ENCODE results near the gene LHB. TPM values are rescaled to one million over a fixed set of nuclear protein-coding genes. Genes with fewer than 3 reads are reported as not detected.
"Not testable (repeated sequence)": the region's sequence is repeated elsewhere in the genome, so short reads cannot be mapped to it uniquely, and the experiment has no call there.

LHB gene
- polyA plus RNA-seq, 1 donor (not counting 4 experiments of a cell fraction or from before 2014, with no cell fraction given), result not detected

- H3K9ac ChIP-seq (ENCODE audit: control insufficient read depth, extremely low read depth, insufficient read depth, low read length); FAIRE-seq; H3K4me3 ChIP-seq (ENCODE audit: control insufficient read depth in 2 of 3, extremely low read depth in 1 of 3, insufficient read depth in 2 of 3, low read depth in 1 of 3, low read length in 3 of 3); H3K79me2 ChIP-seq (ENCODE audit: control insufficient read depth, insufficient read depth, low read length); H3K4me2 ChIP-seq (ENCODE audit: control insufficient read depth, extremely low read depth, insufficient read depth, low read depth, low read length); H3K9me1 ChIP-seq (ENCODE audit: control insufficient read depth, extremely low read depth, insufficient read depth, low read length); H3K4me1 ChIP-seq (ENCODE audit: control insufficient read depth, extremely low read depth, insufficient read depth, low read length); H2AFZ ChIP-seq (ENCODE audit: control insufficient read depth, low read length); H4K20me1 ChIP-seq (ENCODE audit: control insufficient read depth, extremely low read depth, insufficient read depth, low read length); H3K27me3 ChIP-seq (ENCODE audit: control insufficient read depth, extremely low read depth, insufficient read depth, low read length); H3K9me3 ChIP-seq (ENCODE audit: control insufficient read depth, low read depth, low read length); H3K36me3 ChIP-seq (ENCODE audit: control insufficient read depth in 2 of 2, extremely low read depth in 1 of 2, insufficient read depth in 2 of 2, low read length in 2 of 2); DNase-seq (ENCODE audit: low read depth, low spot score); H3K27ac ChIP-seq (ENCODE audit: control insufficient read depth, insufficient read depth, low read length); dilution Hi-C loops (cut with MboI; ENCODE audit: extremely low pct_ligation_motif_present, low sequenced_read_pairs): not testable (repeated sequence)
These were observed 26.7 kb upstream of the LHB start, which contains the start of gene CGB5 for GRCh38 chr19:49043548-49043947. CGB5 (plus strand) TSS chr19:49043848; CDS start chr19:49044210, 362 bp downstream.

- H4K20me1 ChIP-seq (ENCODE audit: control insufficient read depth, extremely low read depth, insufficient read depth, low read length); H3K4me1 ChIP-seq (ENCODE audit: control insufficient read depth, extremely low read depth, insufficient read depth, low read length); H3K4me2 ChIP-seq (ENCODE audit: control insufficient read depth, extremely low read depth, insufficient read depth, low read depth, low read length); H3K27me3 ChIP-seq (ENCODE audit: control insufficient read depth, extremely low read depth, insufficient read depth, low read length); FAIRE-seq; H3K36me3 ChIP-seq (ENCODE audit: control insufficient read depth in 2 of 2, extremely low read depth in 1 of 2, insufficient read depth in 2 of 2, low read length in 2 of 2); H2AFZ ChIP-seq (ENCODE audit: control insufficient read depth, low read length); H3K79me2 ChIP-seq (ENCODE audit: control insufficient read depth, insufficient read depth, low read length); H3K9me1 ChIP-seq (ENCODE audit: control insufficient read depth, extremely low read depth, insufficient read depth, low read length); H3K4me3 ChIP-seq (ENCODE audit: control insufficient read depth in 2 of 3, extremely low read depth in 1 of 3, insufficient read depth in 2 of 3, low read depth in 1 of 3, low read length in 3 of 3); H3K27ac ChIP-seq (ENCODE audit: control insufficient read depth, insufficient read depth, low read length); dilution Hi-C loops (cut with MboI; ENCODE audit: extremely low pct_ligation_motif_present, low sequenced_read_pairs); H3K9ac ChIP-seq (ENCODE audit: control insufficient read depth, extremely low read depth, insufficient read depth, low read length); H3K9me3 ChIP-seq (ENCODE audit: control insufficient read depth, low read depth, low read length); DNase-seq (ENCODE audit: low read depth, low spot score): not testable (repeated sequence)
These were observed 25.8 kb upstream of the LHB start for GRCh38 chr19:49042666-49043065.

GRCh38 chr19:49042177-49042576 is 25.3 kb upstream of the LHB start:
- H3K4me1 ChIP-seq (ENCODE audit: control insufficient read depth, extremely low read depth, insufficient read depth, low read length), result peaks cover 5% of the 10 kb centered on the region
- H3K4me3 ChIP-seq (ENCODE audit: control insufficient read depth in 2 of 3, extremely low read depth in 1 of 3, insufficient read depth in 2 of 3, low read depth in 1 of 3, low read length in 3 of 3), result no peak overlapping the region
- no peak overlapping the region for H3K9ac ChIP-seq (ENCODE audit: control insufficient read depth, extremely low read depth, insufficient read depth, low read length)
- H3K9me3 ChIP-seq (ENCODE audit: control insufficient read depth, low read depth, low read length), result no peaks in the 10 kb centered on the region
- no peak for FAIRE-seq
- no peak for TF ChIP-seq EZH2 (IDR thresholded peaks at IDR 0.05; ENCODE audit: low read length)
- TF ChIP-seq CTCF (optimal IDR thresholded peaks at IDR 0.05 in 1 of 3, IDR thresholded peaks at IDR 0.05 in 1 of 3, conservative IDR thresholded peaks at IDR 0.05 in 1 of 3; ENCODE audit: extremely low read depth in 1 of 3, insufficient read depth in 2 of 3, low read length in 3 of 3), result no peak
- no peak overlapping the region for H2AFZ ChIP-seq (ENCODE audit: control insufficient read depth, low read length)
- H3K4me2 ChIP-seq (ENCODE audit: control insufficient read depth, extremely low read depth, insufficient read depth, low read depth, low read length), result no peak overlapping the region
- no peaks in the 10 kb centered on the region for H4K20me1 ChIP-seq (ENCODE audit: control insufficient read depth, extremely low read depth, insufficient read depth, low read length)
- H3K27me3 ChIP-seq (ENCODE audit: control insufficient read depth, extremely low read depth, insufficient read depth, low read length), result no peaks in the 10 kb centered on the region
- no peaks in the 10 kb centered on the region for H3K79me2 ChIP-seq (ENCODE audit: control insufficient read depth, insufficient read depth, low read length)
- dilution Hi-C loops (cut with MboI; ENCODE audit: extremely low pct_ligation_motif_present, low sequenced_read_pairs), result no loop called here
- H3K9me1 ChIP-seq (ENCODE audit: control insufficient read depth, extremely low read depth, insufficient read depth, low read length), result no peaks in the 10 kb centered on the region
- H3K36me3 ChIP-seq (ENCODE audit: control insufficient read depth in 2 of 2, extremely low read depth in 1 of 2, insufficient read depth in 2 of 2, low read length in 2 of 2), result no peaks in the 10 kb centered on the region
- H3K27ac ChIP-seq (ENCODE audit: control insufficient read depth, insufficient read depth, low read length), result no peak overlapping the region
- DNase-seq (ENCODE audit: low read depth, low spot score), result no peak

GRCh38 chr19:49039736-49040135 is 22.8 kb upstream of the LHB start:
- H3K9me1 ChIP-seq (ENCODE audit: control insufficient read depth, extremely low read depth, insufficient read depth, low read length); DNase-seq (ENCODE audit: low read depth, low spot score); H3K27ac ChIP-seq (ENCODE audit: control insufficient read depth, insufficient read depth, low read length); H3K36me3 ChIP-seq (ENCODE audit: control insufficient read depth in 2 of 2, extremely low read depth in 1 of 2, insufficient read depth in 2 of 2, low read length in 2 of 2); H3K9me3 ChIP-seq (ENCODE audit: control insufficient read depth, low read depth, low read length); H4K20me1 ChIP-seq (ENCODE audit: control insufficient read depth, extremely low read depth, insufficient read depth, low read length); dilution Hi-C loops (cut with MboI; ENCODE audit: extremely low pct_ligation_motif_present, low sequenced_read_pairs); H2AFZ ChIP-seq (ENCODE audit: control insufficient read depth, low read length); H3K4me1 ChIP-seq (ENCODE audit: control insufficient read depth, extremely low read depth, insufficient read depth, low read length); FAIRE-seq; H3K4me2 ChIP-seq (ENCODE audit: control insufficient read depth, extremely low read depth, insufficient read depth, low read depth, low read length); H3K79me2 ChIP-seq (ENCODE audit: control insufficient read depth, insufficient read depth, low read length); H3K4me3 ChIP-seq (ENCODE audit: control insufficient read depth in 2 of 3, extremely low read depth in 1 of 3, insufficient read depth in 2 of 3, low read depth in 1 of 3, low read length in 3 of 3); H3K27me3 ChIP-seq (ENCODE audit: control insufficient read depth, extremely low read depth, insufficient read depth, low read length); H3K9ac ChIP-seq (ENCODE audit: control insufficient read depth, extremely low read depth, insufficient read depth, low read length): not testable (repeated sequence)

Measured in keratinocyte (primary cell).